Muscle layer of colon (tissue), 2 donors: ENCODE measurements around the gene DUXA.
A peak's percentile ranks its signal among the peaks of the same experiment; 100 is the strongest.
"Not testable (repeated sequence)": the region's sequence is repeated elsewhere in the genome, so short reads cannot be mapped to it uniquely, and the experiment has no call there.

Source experiments
- H3K27ac ChIP-seq: one replicate; pipeline ENCODE4 v1.7.0; 2013; ENCODE audit warnings: low read depth, mild to moderate bottlenecking, low read length, moderate library complexity
- H3K27me3 ChIP-seq, 2 donors: one replicate each; pipeline ENCODE4 v1.7.0; 2013; ENCODE audit warnings: low read length in 2 of 2, mild to moderate bottlenecking in 2 of 2; ENCODE audit not compliant: insufficient read depth in 2 of 2, control insufficient read depth in 1 of 2
- H3K36me3 ChIP-seq: one replicate; pipeline ENCODE4 v1.7.0; 2013; ENCODE audit warnings: mild to moderate bottlenecking, low read length; ENCODE audit not compliant: insufficient read depth
- H3K4me1 ChIP-seq: one replicate; pipeline ENCODE4 v1.7.0; 2013; ENCODE audit warnings: mild to moderate bottlenecking, low read length; ENCODE audit not compliant: insufficient read depth
- H3K4me3 ChIP-seq, 2 donors: one replicate each; pipeline ENCODE4 v1.7.0; 2013; ENCODE audit warnings: low read length in 2 of 2, low read depth in 1 of 2, mild to moderate bottlenecking in 1 of 2, moderate library complexity in 1 of 2
- H3K9ac ChIP-seq: one replicate; pipeline ENCODE4 v1.7.0; 2013; ENCODE audit warnings: low read length
- H3K9me3 ChIP-seq: one replicate; pipeline ENCODE4 v1.7.0; 2013; ENCODE audit warnings: mild to moderate bottlenecking, low read length
- donor health status: abdominal sarcoma.
- donor health status: Adenocarcinoma of cecum.

Gene DUXA

GRCh38 chr19:57167385-57167784, at the start of gene DUXA:
TSS of gene DUXA (minus strand) at chr19:57167485. CDS start at chr19:57167443, 42 bp downstream.
- no peak within 1 kb of the TSS for H3K9ac ChIP-seq
- H3K4me1 ChIP-seq, result no peaks in the 10 kb centered on the region
- no peaks in the 10 kb centered on the region for H3K36me3 ChIP-seq
- H3K27ac ChIP-seq, result no peak within 1 kb of the TSS
- H3K4me3 ChIP-seq, result no peak within 1 kb of the TSS
- H3K9me3 ChIP-seq, result no peaks in the 10 kb centered on the region
- no peaks in the 10 kb centered on the region for H3K27me3 ChIP-seq

DNA sequence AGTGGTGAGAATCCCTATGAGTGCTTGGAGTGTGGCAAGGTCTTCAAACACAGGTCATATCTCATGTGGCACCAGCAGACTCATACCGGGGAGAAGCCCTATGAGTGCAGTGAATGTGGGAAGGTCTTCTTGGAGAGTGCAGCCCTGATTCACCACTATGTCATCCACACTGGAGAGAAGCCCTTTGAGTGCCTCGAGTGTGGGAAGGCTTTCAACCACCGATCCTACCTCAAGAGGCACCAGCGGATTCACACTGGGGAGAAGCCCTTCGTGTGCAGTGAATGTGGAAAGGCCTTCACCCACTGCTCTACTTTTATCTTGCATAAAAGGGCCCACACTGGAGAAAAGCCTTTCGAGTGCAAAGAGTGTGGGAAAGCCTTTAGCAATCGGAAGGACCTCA, 44.8 kb upstream of the DUXA start:
- H3K36me3 ChIP-seq, result peaks cover 54% of the 10 kb centered on the region
- no peak overlapping the region for H3K4me3 ChIP-seq
- no peaks in the 10 kb centered on the region for H3K9me3 ChIP-seq
- no peaks in the 10 kb centered on the region for H3K27me3 ChIP-seq
- no peak overlapping the region for H3K27ac ChIP-seq
- no peaks in the 10 kb centered on the region for H3K4me1 ChIP-seq
- no peak overlapping the region for H3K9ac ChIP-seq

DNA sequence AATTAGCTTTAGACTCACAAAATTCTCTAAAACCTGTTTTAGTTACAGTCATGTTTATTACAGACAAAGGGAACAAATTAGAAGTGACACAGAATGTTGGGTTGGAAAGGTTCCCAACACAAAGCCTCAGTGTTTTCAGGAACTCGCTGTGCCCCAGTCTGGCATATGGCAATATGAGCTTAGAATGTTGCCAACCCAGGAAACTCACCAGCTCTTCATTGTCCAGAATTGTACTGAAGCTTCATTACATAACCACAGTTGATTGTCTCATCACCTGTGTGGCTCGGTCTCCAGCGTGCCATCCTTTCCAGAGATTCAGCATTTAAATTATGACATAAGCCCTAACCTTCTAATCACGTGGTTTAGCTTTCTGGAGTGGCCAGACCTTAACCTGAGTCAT, 43.1 kb upstream of the DUXA start:
- Histone ChIP-seq H3K9me3 (no peaks in the 10 kb centered on the region), H3K9ac (no peak overlapping the region), H3K4me1 (no peaks in the 10 kb centered on the region), H3K4me3 (no peak overlapping the region), H3K27ac (no peak overlapping the region), H3K27me3 (no peaks in the 10 kb centered on the region), H3K36me3 (peaks cover 62% of the 10 kb centered on the region)

DNA sequence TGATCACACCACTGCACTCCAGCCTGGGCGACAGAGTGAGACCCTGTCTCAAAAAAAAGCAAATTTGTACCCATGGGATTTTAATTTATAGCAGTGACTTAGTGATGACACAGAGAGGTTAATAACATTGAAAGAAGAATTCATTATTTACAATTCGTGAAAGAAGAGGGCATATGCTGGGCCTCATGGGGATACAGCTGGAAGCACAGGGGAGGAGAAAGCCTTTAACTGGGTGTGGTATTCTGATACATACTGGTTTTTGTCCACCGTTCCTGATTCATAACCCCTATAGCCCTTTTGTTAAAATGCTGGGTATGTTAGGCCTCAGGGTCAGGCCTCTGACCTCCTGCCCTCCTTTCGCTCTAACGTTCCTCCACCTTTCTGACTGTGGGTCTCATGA, 34.9 kb upstream of the DUXA start:
- Histone ChIP-seq H3K36me3 (peaks cover 49% of the 10 kb centered on the region), H3K9me3 (no peaks in the 10 kb centered on the region), H3K27me3 (no peaks in the 10 kb centered on the region)

DNA sequence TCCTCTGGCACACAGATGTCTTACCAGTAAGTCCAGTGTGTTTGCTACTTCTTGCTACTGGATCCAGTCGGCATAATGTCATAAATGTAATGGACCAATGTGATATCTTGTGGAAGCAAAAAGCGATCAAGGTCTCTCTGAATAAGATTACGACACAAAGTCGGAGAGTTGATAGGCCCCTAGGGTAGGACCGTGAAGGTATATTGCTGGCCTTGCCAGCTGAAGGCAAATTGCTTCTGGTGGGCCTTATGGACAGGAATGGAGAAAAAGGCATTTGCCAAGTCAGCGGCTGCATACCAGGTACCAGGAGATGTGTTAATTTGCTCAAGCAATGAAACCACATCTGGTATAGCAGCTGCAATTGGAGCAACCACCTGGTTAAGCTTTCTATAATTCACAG, 30.6 kb upstream of the DUXA start:
- H3K4me1 ChIP-seq, H3K27me3 ChIP-seq, H3K9me3 ChIP-seq, H3K4me3 ChIP-seq, H3K9ac ChIP-seq, H3K27ac ChIP-seq: not testable (repeated sequence)
- peaks cover 74% of the 10 kb centered on the region for H3K36me3 ChIP-seq

More for the DNA sequence above, 34.9 kb upstream of the DUXA start:
- Histone ChIP-seq H3K4me1 (no peaks in the 10 kb centered on the region), H3K9ac (no peak overlapping the region), H3K27ac (no peak overlapping the region), H3K4me3 (no peak overlapping the region)

- Histone ChIP-seq H3K4me1 (peaks cover 15% of the 10 kb centered on the region), H3K4me3 (peak overlapping the region in 1 of 2 donors; percentile 84), H3K27me3 (no peaks in the 10 kb centered on the region), H3K9me3 (no peaks in the 10 kb centered on the region), H3K36me3 (peaks cover 47% of the 10 kb centered on the region), H3K27ac (no peak overlapping the region), H3K9ac (no peak overlapping the region)
These were observed 25.7 kb upstream of the DUXA start for GRCh38 chr19:57192993-57193392.

DNA sequence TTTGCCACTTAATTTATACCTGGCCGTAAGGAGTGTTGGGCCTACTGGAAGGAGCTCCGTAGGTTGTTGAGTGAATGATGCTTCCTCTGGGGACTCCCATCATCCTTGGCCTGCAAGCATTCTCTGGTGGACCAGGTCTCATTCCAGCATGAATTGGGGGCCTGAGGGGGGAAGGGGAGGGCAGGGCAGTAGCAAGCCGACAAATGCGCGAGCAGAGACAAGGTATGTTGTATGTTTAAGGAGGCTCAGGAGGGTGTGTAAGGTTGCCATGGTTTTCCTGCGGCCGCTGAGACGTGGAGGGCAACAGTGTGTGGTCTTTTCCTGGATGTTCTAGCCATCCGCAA, 24.8 kb upstream of the DUXA start:
- Histone ChIP-seq H3K9ac (peak overlapping the region; percentile 69), H3K4me1 (peaks cover 15% of the 10 kb centered on the region), H3K36me3 (peaks cover 38% of the 10 kb centered on the region), H3K4me3 (peak overlapping the region; percentile 84 to 94), H3K9me3 (peaks cover 3% of the 10 kb centered on the region), H3K27me3 (no peaks in the 10 kb centered on the region), H3K27ac (peak overlapping the region; percentile 80)

DNA sequence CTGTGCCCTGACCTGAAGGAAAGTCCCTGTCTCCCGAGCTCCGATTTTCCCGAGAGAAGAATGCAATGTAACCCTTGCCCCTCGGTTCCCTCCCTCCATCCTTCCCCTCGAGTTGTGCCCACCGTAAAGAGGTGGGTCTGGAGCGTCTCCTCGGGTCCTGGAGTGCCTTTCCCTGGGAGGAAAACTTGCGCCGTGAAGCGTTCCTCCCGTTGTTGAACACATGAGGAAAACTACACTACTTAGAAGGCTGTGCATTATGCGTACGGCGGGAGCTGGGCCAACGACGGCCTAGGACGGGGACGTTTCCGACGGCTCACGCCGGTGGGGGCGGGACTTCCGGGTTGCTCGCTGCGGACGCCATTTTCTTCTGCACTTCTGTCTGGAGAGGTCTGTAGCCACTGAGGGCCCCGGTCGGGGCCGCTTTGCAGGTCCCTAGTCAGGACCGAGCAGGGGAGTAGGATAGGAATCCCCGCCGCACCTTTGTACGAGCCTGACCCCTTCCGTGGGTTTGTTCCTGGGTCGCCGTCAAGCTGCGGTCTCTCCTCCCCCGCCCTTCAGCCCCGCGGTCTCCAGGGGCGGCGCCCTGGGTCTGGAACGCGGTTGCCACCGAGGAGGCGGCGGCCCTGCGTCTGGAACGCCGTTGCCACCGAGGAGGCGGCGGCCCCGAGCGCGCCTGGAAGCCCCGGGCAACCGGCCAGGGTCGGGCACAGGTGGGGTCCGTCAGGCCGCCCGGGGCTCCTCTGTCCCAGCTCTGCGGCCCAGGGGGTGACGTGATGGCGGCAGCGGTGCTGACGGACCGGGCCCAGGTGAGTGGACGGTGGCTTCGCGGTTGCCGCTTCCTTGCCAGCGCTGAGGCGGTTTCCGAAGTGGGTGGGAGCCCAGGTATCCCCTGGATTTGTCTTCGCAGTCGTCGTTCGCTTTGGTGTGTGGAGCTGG, 24.1 kb upstream of the DUXA start, which contains the start of gene ZNF264:
TSS of gene ZNF264 (plus strand) at position 360 of the 936 bp plus-strand sequence. CDS start at position 774, 414 bp downstream.
- peak within 1 kb of the TSS; percentile 84 to 94 for H3K4me3 ChIP-seq
- peak within 1 kb of the TSS; percentile 80 for H3K27ac ChIP-seq
- H3K9me3 ChIP-seq, result peaks cover 4% of the 10 kb centered on the region

DNA sequence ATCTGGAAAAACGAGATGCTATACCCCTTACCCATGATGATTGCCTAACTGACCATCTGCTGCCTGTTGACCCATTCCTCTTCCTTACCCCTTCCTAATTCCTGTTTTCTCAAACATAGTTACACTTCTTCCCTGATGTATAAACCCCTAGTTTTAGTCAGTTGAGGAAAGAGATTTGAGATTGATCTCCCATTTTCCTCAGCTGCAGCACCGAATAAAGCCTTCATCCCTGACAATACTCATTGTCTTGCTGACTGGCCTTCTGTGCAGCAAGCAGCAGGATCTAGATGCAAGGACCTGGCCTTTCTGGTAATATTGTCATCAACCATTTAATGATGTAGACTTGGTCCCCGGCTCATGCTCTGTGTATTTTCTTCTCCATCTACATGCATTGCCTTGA, 23.0 kb upstream of the DUXA start:
- Histone ChIP-seq H3K9me3 (peaks cover 4% of the 10 kb centered on the region), H3K36me3 (peaks cover 23% of the 10 kb centered on the region), H3K4me3 (peak overlapping the region in 1 of 2 donors; percentile 84), H3K4me1 (peaks cover 15% of the 10 kb centered on the region), H3K27ac (no peak overlapping the region), H3K9ac (no peak overlapping the region), H3K27me3 (no peaks in the 10 kb centered on the region)

More for the DNA sequence above, 24.1 kb upstream of the DUXA start, which contains the start of gene ZNF264:
- Histone ChIP-seq H3K9ac (peak within 1 kb of the TSS; percentile 69), H3K36me3 (peaks cover 33% of the 10 kb centered on the region), H3K4me1 (peaks cover 15% of the 10 kb centered on the region), H3K27me3 (no peaks in the 10 kb centered on the region)

- Histone ChIP-seq H3K27me3 (no peaks in the 10 kb centered on the region), H3K4me1 (peaks cover 5% of the 10 kb centered on the region), H3K27ac (no peak overlapping the region), H3K4me3 (peak overlapping the region in 1 of 2 donors; percentile 33), H3K9ac (no peak overlapping the region), H3K9me3 (no peaks in the 10 kb centered on the region), H3K36me3 (no peaks in the 10 kb centered on the region)
These were observed 4.3 kb upstream of the DUXA start for GRCh38 chr19:57171551-57172081.

- H3K4me3 ChIP-seq, result no peak overlapping the region
- H3K4me1 ChIP-seq, result no peaks in the 10 kb centered on the region
- H3K27ac ChIP-seq, result no peak overlapping the region
- H3K27me3 ChIP-seq, result no peaks in the 10 kb centered on the region
- no peaks in the 10 kb centered on the region for H3K9me3 ChIP-seq
- no peaks in the 10 kb centered on the region for H3K36me3 ChIP-seq
- no peak overlapping the region for H3K9ac ChIP-seq
These were observed 1.4 kb downstream of the DUXA start for GRCh38 chr19:57165846-57166245.
